ENCODE data around the gene MINPP1.

Gene MINPP1

GRCh38 chr10:87565010-87565409 lies 60.3 kb downstream of the MINPP1 start:
- no peak overlapping the region for H3K27ac ChIP-seq
- ChIA-PET POLR2A (ENCODE audit: low non-redundant PET) (no interaction called here), CTCF (interaction anchor here (0.7 kb wide), 1 partner anchor 1102 kb away, joined by 3 read pairs; no protein-coding TSS in a partner anchor)
- no peak for DNase-seq (ENCODE audit: low spot score)
- no peak for TF ChIP-seq CTCF (conservative IDR thresholded peaks at IDR 0.05; ENCODE audit: low read depth)

GRCh38 chr10:87575851-87576250 lies 71.2 kb downstream of the MINPP1 start:
- CTCF ChIA-PET, result no interaction called here
- no peak overlapping the region for H3K27ac ChIP-seq

GRCh38 chr10:87578160-87578841 lies 73.6 kb downstream of the MINPP1 start:
- no peak for TF ChIP-seq CTCF (conservative IDR thresholded peaks at IDR 0.05; ENCODE audit: low read depth)
- H3K27ac ChIP-seq, result no peak overlapping the region
- no peak for DNase-seq (ENCODE audit: low spot score)
- CTCF ChIA-PET, result no interaction called here
- POLR2A ChIA-PET (ENCODE audit: low non-redundant PET), result no interaction called here

More at GRCh38 chr10:87575851-87576250, 71.2 kb downstream of the MINPP1 start:
- TF ChIP-seq CTCF (conservative IDR thresholded peaks at IDR 0.05; ENCODE audit: low read depth), result no peak
- no peak for DNase-seq (ENCODE audit: low spot score)
- POLR2A ChIA-PET (ENCODE audit: low non-redundant PET), result no interaction called here

- CTCF ChIA-PET, result no interaction called here
- H3K27ac ChIP-seq, result no peak overlapping the region
- DNase-seq (ENCODE audit: low spot score), result no peak
- TF ChIP-seq CTCF (conservative IDR thresholded peaks at IDR 0.05; ENCODE audit: low read depth), result no peak
- POLR2A ChIA-PET (ENCODE audit: low non-redundant PET), result no interaction called here
Observed at GRCh38 chr10:87578842-87579401, 74.2 kb downstream of the MINPP1 start.

GRCh38 chr10:87579563-87579962 lies 74.9 kb downstream of the MINPP1 start:
- POLR2A ChIA-PET (ENCODE audit: low non-redundant PET), result no interaction called here

GRCh38 chr10:87580016-87580415 lies 75.3 kb downstream of the MINPP1 start:
- no peak overlapping the region for H3K27ac ChIP-seq
- TF ChIP-seq CTCF (conservative IDR thresholded peaks at IDR 0.05; ENCODE audit: low read depth), result no peak
- CTCF ChIA-PET, result no interaction called here
- DNase-seq (ENCODE audit: low spot score), result no peak
- POLR2A ChIA-PET (ENCODE audit: low non-redundant PET), result no interaction called here

More at GRCh38 chr10:87579563-87579962, 74.9 kb downstream of the MINPP1 start:
- TF ChIP-seq CTCF (conservative IDR thresholded peaks at IDR 0.05; ENCODE audit: low read depth), result no peak
- DNase-seq (ENCODE audit: low spot score), result no peak
- CTCF ChIA-PET, result no interaction called here
- H3K27ac ChIP-seq, result no peak overlapping the region
